ENCODE results near the gene DNPEP. TPM values are rescaled to one million over a fixed set of nuclear protein-coding genes. Genes with fewer than 3 reads are reported as not detected.
"Not testable (repeated sequence)": the region's sequence is repeated elsewhere in the genome, so short reads cannot be mapped to it uniquely, and the experiment has no call there.

The DNPEP gene
- total RNA-seq, 5 donors from 2014 or later (not counting 1 experiment from before 2014, with no cell fraction given), result 73.5 to 88.8 (median 85.4) TPM

DNA sequence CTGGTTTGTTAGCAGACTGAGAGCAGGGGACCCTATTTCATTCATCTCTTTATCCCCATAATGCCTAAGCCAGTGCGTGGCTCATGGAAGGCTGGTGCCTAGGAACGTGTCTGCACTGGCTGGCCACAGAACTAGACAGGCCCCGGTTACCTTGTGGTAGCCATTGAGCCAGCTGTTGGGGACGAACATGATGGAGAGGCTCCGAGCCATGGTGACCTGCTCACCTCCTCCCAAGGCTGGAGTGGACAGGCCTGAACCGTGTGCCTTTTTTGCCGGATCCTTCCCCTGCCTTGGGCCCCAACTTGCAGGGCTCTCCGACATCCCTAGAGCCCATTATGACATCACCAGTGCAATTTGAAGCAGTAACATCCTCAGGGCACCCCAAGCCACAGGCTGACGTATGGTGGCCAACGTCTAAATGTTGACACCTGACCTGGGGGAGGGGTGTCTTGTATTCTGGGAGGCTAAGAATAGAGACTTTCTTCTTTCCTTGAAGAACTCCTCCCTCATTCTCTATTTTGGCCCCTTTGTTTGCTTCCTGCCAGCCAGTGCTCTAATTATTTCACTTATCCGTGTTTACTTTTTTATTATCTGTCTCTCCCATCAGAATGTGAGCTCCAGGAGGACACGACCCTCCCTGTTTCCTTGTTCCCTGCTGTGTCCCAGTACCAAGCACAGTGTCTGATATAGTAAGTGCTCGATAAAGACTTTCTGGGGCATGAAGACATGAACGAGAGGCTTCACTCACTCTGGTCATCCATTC is 12.2 kb upstream of the DNPEP start:
- Mint-ChIP-seq H3K9me3 (no peaks in the 10 kb centered on the region), H3K27ac (no peak overlapping the region), H3K27me3 (peaks cover 0 to 8% of the 10 kb centered on the region in 2 donors), H3K36me3 (no peaks in the 10 kb centered on the region), H3K4me3 (no peak overlapping the region), H3K4me1 (peaks cover 13 to 17% (median 16%) of the 10 kb centered on the region in 3 donors)
- DNase-seq (no peak), ATAC-seq (replicated peaks in 1 of 4) (no peak)
- POLR2A ChIA-PET, result no interaction called here
- 79% methylated on average over 9 of the region's 14 CpGs for WGBS (ENCODE audit: insufficient coverage)
- H3K27ac ChIP-seq (ENCODE audit: low read length), result no peak overlapping the region
- H3K4me1 ChIP-seq (ENCODE audit: control insufficient read depth in 1 of 2, extremely low read depth in 1 of 2, insufficient read depth in 2 of 2, low read length in 2 of 2), result peaks cover 6 to 18% of the 10 kb centered on the region in 2 experiments
- CTCF ChIA-PET, result interaction anchor here (0.5 to 1.4 kb wide), 3 partner anchors 11 to 128 kb away, joined by 3 to 5 read pairs (median 3); no protein-coding TSS in a partner anchor
- H3K9me3 ChIP-seq, result no peaks in the 10 kb centered on the region
- H3K27me3 ChIP-seq (replicated peaks in 1 of 2; ENCODE audit: control insufficient read depth in 2 of 2, extremely low read depth in 1 of 2, insufficient read depth in 2 of 2, low read length in 1 of 2), result peaks cover 0 to 24% of the 10 kb centered on the region in 2 experiments
- no peak overlapping the region for H3K4me3 ChIP-seq (ENCODE audit: control insufficient read depth in 1 of 2, extremely low read depth in 1 of 2, low read length in 1 of 2)
- no peaks in the 10 kb centered on the region for H3K36me3 ChIP-seq (ENCODE audit: control insufficient read depth in 2 of 2, extremely low read depth in 1 of 2, insufficient read depth in 1 of 2, low read length in 1 of 2)

DNA sequence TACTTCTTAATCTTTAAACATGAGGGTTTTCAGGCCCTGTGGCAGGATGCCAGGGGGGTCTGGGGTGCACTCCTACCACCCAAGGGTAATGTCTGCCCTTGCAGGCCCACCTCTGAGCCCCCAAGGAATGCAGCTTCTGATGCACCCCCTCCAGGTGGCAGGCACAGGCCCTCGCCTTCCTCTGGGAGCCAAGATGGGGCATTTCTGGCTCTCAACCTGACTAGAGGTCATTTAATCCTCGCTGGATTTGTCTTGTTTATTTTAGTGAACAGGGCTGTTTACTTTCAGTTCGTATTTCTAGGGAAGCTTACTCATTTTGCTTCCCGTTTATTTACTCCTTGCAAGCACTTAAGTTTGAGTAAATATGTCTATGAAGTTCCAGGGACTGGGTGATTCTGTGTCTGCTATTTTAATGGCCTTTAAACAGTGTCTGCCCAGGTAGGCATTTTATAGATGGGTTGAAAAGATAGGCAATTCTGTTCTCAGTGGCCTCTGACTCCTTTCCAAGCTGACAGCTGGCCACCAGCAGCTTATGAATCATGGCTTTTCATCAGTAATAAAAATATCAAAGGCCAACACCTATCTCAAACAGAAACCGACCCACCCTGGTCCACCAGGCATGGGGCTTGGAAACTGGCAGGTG is 11.1 kb upstream of the DNPEP start:
- Mint-ChIP-seq H3K36me3 (no peaks in the 10 kb centered on the region), H3K4me3 (no peak overlapping the region), H3K4me1 (peaks cover 13 to 17% (median 16%) of the 10 kb centered on the region in 3 donors), H3K27ac (no peak overlapping the region), H3K27me3 (peaks cover 0 to 7% of the 10 kb centered on the region in 2 donors), H3K9me3 (no peaks in the 10 kb centered on the region)
- ATAC-seq (replicated peaks in 1 of 4) (no peak), DNase-seq (no peak)
- H3K4me1 ChIP-seq (ENCODE audit: control insufficient read depth in 1 of 2, extremely low read depth in 1 of 2, insufficient read depth in 2 of 2, low read length in 2 of 2), result peaks cover 6 to 18% of the 10 kb centered on the region in 2 experiments
- ChIA-PET CTCF (interaction anchor here in 1 of 2 donors (0.6 to 1.2 kb wide), 2 partner anchors 10 to 85 kb away, joined by 3 to 5 read pairs; no protein-coding TSS in a partner anchor), POLR2A (no interaction called here)
- no peak overlapping the region for H3K27ac ChIP-seq (ENCODE audit: low read length)
- H3K27me3 ChIP-seq (replicated peaks in 1 of 2; ENCODE audit: control insufficient read depth in 2 of 2, extremely low read depth in 1 of 2, insufficient read depth in 2 of 2, low read length in 1 of 2), result peaks cover 0 to 14% of the 10 kb centered on the region in 2 experiments
- H3K36me3 ChIP-seq (ENCODE audit: control insufficient read depth in 2 of 2, extremely low read depth in 1 of 2, insufficient read depth in 1 of 2, low read length in 1 of 2), result no peaks in the 10 kb centered on the region
- no peak overlapping the region for H3K4me3 ChIP-seq (ENCODE audit: control insufficient read depth in 1 of 2, extremely low read depth in 1 of 2, low read length in 1 of 2)
- 71% methylated on average over 1 of the region's 5 CpGs for WGBS (ENCODE audit: insufficient coverage)
- no peaks in the 10 kb centered on the region for H3K9me3 ChIP-seq

DNA sequence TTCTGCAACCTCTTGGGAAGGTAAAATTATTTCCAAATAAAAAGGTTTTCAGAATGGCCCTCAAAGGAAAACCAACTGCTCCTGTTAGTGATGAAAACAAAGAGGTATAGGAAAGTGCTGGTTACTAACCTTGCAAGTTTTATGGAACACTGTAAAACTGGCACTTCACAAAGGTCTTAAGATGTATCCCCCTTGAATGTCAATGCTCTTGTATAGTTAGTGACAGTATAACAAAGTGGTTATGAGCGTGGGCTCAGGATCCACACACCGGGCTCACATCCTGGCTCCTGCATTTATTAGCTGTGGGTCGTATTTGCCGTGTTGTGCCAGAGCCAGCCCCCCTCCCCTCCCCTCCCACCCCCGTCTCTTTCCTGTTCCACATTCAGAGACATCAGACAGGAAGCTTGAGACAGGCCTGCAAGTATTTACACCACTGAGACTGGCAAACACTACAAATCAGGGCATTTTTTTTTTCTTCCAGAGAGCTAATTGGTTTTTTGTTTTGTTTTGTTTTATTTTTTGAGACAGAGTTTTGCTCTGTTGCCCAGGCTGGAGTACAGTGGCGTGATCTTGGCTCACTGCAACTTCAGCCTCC is 9.2 kb upstream of the DNPEP start:
- no peaks in the 10 kb centered on the region for H3K9me3 Mint-ChIP-seq
- CTCF ChIA-PET, result interaction anchor here (0.6 to 1.4 kb wide), 3 partner anchors 8 to 133 kb away, joined by 3 to 9 read pairs (median 4); no protein-coding TSS in a partner anchor
- no peaks in the 10 kb centered on the region for H3K36me3 Mint-ChIP-seq
- POLR2A ChIA-PET, result no interaction called here
- H3K4me1 ChIP-seq (ENCODE audit: control insufficient read depth in 1 of 2, extremely low read depth in 1 of 2, insufficient read depth in 2 of 2, low read length in 2 of 2), result peaks cover 6 to 14% of the 10 kb centered on the region in 2 experiments
- 14% methylated on average over 2 of the region's 6 CpGs for WGBS (ENCODE audit: insufficient coverage)
- H3K4me3 ChIP-seq (ENCODE audit: control insufficient read depth in 1 of 2, extremely low read depth in 1 of 2, low read length in 1 of 2), result no peak overlapping the region
- H3K27me3 ChIP-seq (replicated peaks in 1 of 2; ENCODE audit: control insufficient read depth in 2 of 2, extremely low read depth in 1 of 2, insufficient read depth in 2 of 2, low read length in 1 of 2), result peaks cover 0 to 5% of the 10 kb centered on the region in 2 experiments
- no peaks in the 10 kb centered on the region for H3K27me3 Mint-ChIP-seq
- H3K9me3 ChIP-seq, result no peaks in the 10 kb centered on the region
- H3K27ac ChIP-seq (ENCODE audit: low read length), result peak overlapping the region; percentile 29
- H3K36me3 ChIP-seq (ENCODE audit: control insufficient read depth in 2 of 2, extremely low read depth in 1 of 2, insufficient read depth in 1 of 2, low read length in 1 of 2), result no peaks in the 10 kb centered on the region
- H3K4me1 Mint-ChIP-seq, result peaks cover 13% of the 10 kb centered on the region in 3 donors
- peak overlapping the region in 1 of 3 donors; percentile 47 for H3K4me3 Mint-ChIP-seq
- ATAC-seq (replicated peaks in 1 of 4) (peak; percentile 70 to 85 (median 84)), DNase-seq (peak in 3 of 35 experiments; percentile 13 to 31 (median 20))
- peak overlapping the region; percentile 93 to 94 for H3K27ac Mint-ChIP-seq

DNA sequence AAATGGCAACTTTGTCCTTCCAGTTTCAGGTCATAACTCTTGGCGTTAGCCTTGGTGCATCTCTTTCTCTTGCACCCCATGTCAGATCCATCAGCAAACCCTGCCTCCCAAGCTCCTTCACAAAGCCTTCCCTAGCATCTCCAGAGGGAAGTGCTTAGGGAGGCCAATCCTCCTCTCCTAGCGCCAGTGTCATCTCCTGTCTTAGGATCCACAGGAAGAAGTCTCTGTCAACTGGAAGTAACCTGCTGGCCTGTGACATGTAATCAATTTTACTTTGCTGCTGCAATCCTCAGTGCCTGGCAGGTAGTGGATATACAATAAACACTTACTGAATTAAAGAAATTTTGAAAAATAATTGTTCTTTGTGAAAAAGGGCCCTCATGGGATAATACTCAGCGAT is 7.9 kb upstream of the DNPEP start:
- no peaks in the 10 kb centered on the region for H3K9me3 Mint-ChIP-seq
- POLR2A ChIA-PET, result no interaction called here
- ATAC-seq (replicated peaks in 1 of 4), result no peak
- H3K4me1 Mint-ChIP-seq, result peaks cover 13% of the 10 kb centered on the region in 3 donors
- CTCF ChIA-PET, result no interaction called here
- no peak overlapping the region for H3K4me3 Mint-ChIP-seq
- DNase-seq, result no peak
- no peaks in the 10 kb centered on the region for H3K27me3 Mint-ChIP-seq
- Histone ChIP-seq H3K36me3 (ENCODE audit: control insufficient read depth in 2 of 2, extremely low read depth in 1 of 2, insufficient read depth in 1 of 2, low read length in 1 of 2) (no peaks in the 10 kb centered on the region), H3K27me3 (replicated peaks in 1 of 2; ENCODE audit: control insufficient read depth in 2 of 2, extremely low read depth in 1 of 2, insufficient read depth in 2 of 2, low read length in 1 of 2) (peaks cover 0 to 1% of the 10 kb centered on the region in 2 experiments), H3K4me3 (ENCODE audit: control insufficient read depth in 1 of 2, extremely low read depth in 1 of 2, low read length in 1 of 2) (no peak overlapping the region), H3K9me3 (no peaks in the 10 kb centered on the region), H3K27ac (ENCODE audit: low read length) (no peak overlapping the region), H3K4me1 (ENCODE audit: control insufficient read depth in 1 of 2, extremely low read depth in 1 of 2, insufficient read depth in 2 of 2, low read length in 2 of 2) (peaks cover 6 to 14% of the 10 kb centered on the region in 2 experiments)
- H3K36me3 Mint-ChIP-seq, result no peaks in the 10 kb centered on the region
- 89% methylated on average over 2 of the region's 3 CpGs for WGBS (ENCODE audit: insufficient coverage)
- H3K27ac Mint-ChIP-seq, result peak overlapping the region in 1 of 2 donors; percentile 55

DNA sequence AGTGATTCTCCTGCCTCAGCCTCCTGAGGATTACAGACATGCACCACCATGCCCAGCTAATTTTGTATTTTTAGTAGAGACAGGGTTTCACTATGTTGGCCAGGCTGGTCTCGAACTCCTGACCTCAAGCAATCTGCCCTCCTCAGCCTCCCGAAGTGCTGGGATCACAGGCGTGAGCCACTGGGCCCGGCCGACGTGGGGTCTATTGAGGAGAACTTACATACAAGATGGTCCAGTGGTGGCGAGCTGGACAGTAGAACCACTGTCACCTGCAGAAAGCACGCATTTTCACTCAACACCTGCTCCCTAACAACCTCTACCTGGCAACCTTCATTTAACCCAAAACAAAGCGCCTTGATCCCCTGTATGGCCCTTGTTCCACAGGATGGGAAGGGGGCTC is 7.3 kb upstream of the DNPEP start:
- H3K4me3 ChIP-seq (ENCODE audit: control insufficient read depth in 1 of 2, extremely low read depth in 1 of 2, low read length in 1 of 2); H3K36me3 Mint-ChIP-seq; H3K4me3 Mint-ChIP-seq; H3K27me3 Mint-ChIP-seq; ATAC-seq (replicated peaks in 1 of 4); H3K27ac ChIP-seq (ENCODE audit: low read length); H3K27ac Mint-ChIP-seq; H3K27me3 ChIP-seq (replicated peaks in 1 of 2; ENCODE audit: control insufficient read depth in 2 of 2, extremely low read depth in 1 of 2, insufficient read depth in 2 of 2, low read length in 1 of 2); DNase-seq; H3K9me3 ChIP-seq; H3K9me3 Mint-ChIP-seq; CTCF ChIA-PET; POLR2A ChIA-PET; H3K36me3 ChIP-seq (ENCODE audit: control insufficient read depth in 2 of 2, extremely low read depth in 1 of 2, insufficient read depth in 1 of 2, low read length in 1 of 2): not testable (repeated sequence)
- H3K4me1 ChIP-seq (ENCODE audit: control insufficient read depth in 1 of 2, extremely low read depth in 1 of 2, insufficient read depth in 2 of 2, low read length in 2 of 2), result peaks cover 6 to 14% of the 10 kb centered on the region in 2 experiments
- 75% methylated on average over 6 of the region's 9 CpGs for WGBS (ENCODE audit: insufficient coverage)
- peaks cover 13% of the 10 kb centered on the region in 3 donors for H3K4me1 Mint-ChIP-seq

DNA sequence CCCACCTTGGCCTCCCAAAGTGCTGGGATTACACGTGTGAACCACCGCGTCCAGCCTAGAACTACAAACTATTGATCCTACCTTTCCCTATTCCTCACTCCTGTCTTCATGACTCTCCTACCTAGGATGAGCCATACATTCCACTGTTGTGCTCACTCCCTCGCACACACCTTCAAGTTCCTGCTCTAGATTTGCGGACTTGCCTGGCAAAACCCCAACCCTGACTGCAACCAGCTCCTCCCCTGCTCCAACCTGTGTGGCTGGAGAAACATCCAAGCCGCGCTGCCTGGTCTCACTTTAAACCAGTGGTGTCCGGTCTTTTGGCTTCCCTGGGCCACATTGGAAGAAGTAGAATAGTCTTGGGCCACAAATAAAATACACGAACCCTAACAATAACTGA is 5.0 kb upstream of the DNPEP start:
- Mint-ChIP-seq H3K9me3 (no peaks in the 10 kb centered on the region), H3K27me3 (no peaks in the 10 kb centered on the region), H3K36me3 (no peaks in the 10 kb centered on the region), H3K4me1 (peaks cover 17 to 18% (median 17%) of the 10 kb centered on the region in 3 donors), H3K27ac (no peak overlapping the region), H3K4me3 (no peak overlapping the region)
- Histone ChIP-seq H3K36me3 (ENCODE audit: control insufficient read depth in 2 of 2, extremely low read depth in 1 of 2, insufficient read depth in 1 of 2, low read length in 1 of 2) (no peaks in the 10 kb centered on the region), H3K9me3 (no peaks in the 10 kb centered on the region), H3K4me1 (ENCODE audit: control insufficient read depth in 1 of 2, extremely low read depth in 1 of 2, insufficient read depth in 2 of 2, low read length in 2 of 2) (peaks cover 6 to 18% of the 10 kb centered on the region in 2 experiments), H3K27ac (ENCODE audit: low read length) (no peak overlapping the region), H3K27me3 (replicated peaks in 1 of 2; ENCODE audit: control insufficient read depth in 2 of 2, extremely low read depth in 1 of 2, insufficient read depth in 2 of 2, low read length in 1 of 2) (no peaks in the 10 kb centered on the region), H3K4me3 (ENCODE audit: control insufficient read depth in 1 of 2, extremely low read depth in 1 of 2, low read length in 1 of 2) (no peak overlapping the region)
- ATAC-seq (replicated peaks in 1 of 4) (no peak), DNase-seq (no peak)
- POLR2A ChIA-PET, result no interaction called here
- 92% methylated on average over 5 of the region's 9 CpGs for WGBS (ENCODE audit: insufficient coverage)
- CTCF ChIA-PET, result no interaction called here
